ENCODE data around the gene FGGY.

FGGY gene

GRCh38 chr1:59390307-59390706, 93.4 kb downstream of the FGGY start:
- Histone ChIP-seq H3K27me3 (replicated peaks; ENCODE audit: control insufficient read depth, insufficient read depth, low read length) (no peaks in the 10 kb centered on the region), H3K4me3 (replicated peaks; ENCODE audit: low read depth, low read length) (no peak overlapping the region), H3K36me3 (ENCODE audit: control insufficient read depth, insufficient read depth, low read length) (no peaks in the 10 kb centered on the region)
- TF ChIP-seq CTCF (IDR thresholded peaks at IDR 0.05; ENCODE audit: insufficient read depth, low read length, poor library complexity, severe bottlenecking) = no peak
- DNase-seq (ENCODE audit: extremely low read depth, insufficient read length) = no peak

- no peak for TF ChIP-seq CTCF (IDR thresholded peaks at IDR 0.05; ENCODE audit: insufficient read depth, low read length, poor library complexity, severe bottlenecking)
- no peak for DNase-seq (ENCODE audit: extremely low read depth, insufficient read length)
- Histone ChIP-seq H3K27me3 (replicated peaks; ENCODE audit: control insufficient read depth, insufficient read depth, low read length) (no peaks in the 10 kb centered on the region), H3K4me3 (replicated peaks; ENCODE audit: low read depth, low read length) (no peak overlapping the region), H3K36me3 (ENCODE audit: control insufficient read depth, insufficient read depth, low read length) (no peaks in the 10 kb centered on the region)
Observed at GRCh38 chr1:59391212-59392179, 94.6 kb downstream of the FGGY start.

- H3K27me3 ChIP-seq (replicated peaks; ENCODE audit: control insufficient read depth, insufficient read depth, low read length) = no peaks in the 10 kb centered on the region
- no peak for DNase-seq (ENCODE audit: extremely low read depth, insufficient read length)
- H3K4me3 ChIP-seq (replicated peaks; ENCODE audit: low read depth, low read length) = no peak overlapping the region
Observed at GRCh38 chr1:59393211-59394180, 96.6 kb downstream of the FGGY start.

GRCh38 chr1:59394706-59395425, 98.0 kb downstream of the FGGY start:
- no peak for DNase-seq (ENCODE audit: extremely low read depth, insufficient read length)
- H3K27me3 ChIP-seq (replicated peaks; ENCODE audit: control insufficient read depth, insufficient read depth, low read length) = no peaks in the 10 kb centered on the region
- no peak for TF ChIP-seq CTCF (IDR thresholded peaks at IDR 0.05; ENCODE audit: insufficient read depth, low read length, poor library complexity, severe bottlenecking)
- no peaks in the 10 kb centered on the region for H3K36me3 ChIP-seq (ENCODE audit: control insufficient read depth, insufficient read depth, low read length)
- H3K4me3 ChIP-seq (replicated peaks; ENCODE audit: low read depth, low read length) = no peak overlapping the region

More at GRCh38 chr1:59393211-59394180, 96.6 kb downstream of the FGGY start:
- no peak for TF ChIP-seq CTCF (IDR thresholded peaks at IDR 0.05; ENCODE audit: insufficient read depth, low read length, poor library complexity, severe bottlenecking)
- no peaks in the 10 kb centered on the region for H3K36me3 ChIP-seq (ENCODE audit: control insufficient read depth, insufficient read depth, low read length)

- DNase-seq (ENCODE audit: extremely low read depth, insufficient read length) = no peak
- Histone ChIP-seq H3K36me3 (ENCODE audit: control insufficient read depth, insufficient read depth, low read length) (no peaks in the 10 kb centered on the region), H3K4me3 (replicated peaks; ENCODE audit: low read depth, low read length) (no peak overlapping the region), H3K27me3 (replicated peaks; ENCODE audit: control insufficient read depth, insufficient read depth, low read length) (no peaks in the 10 kb centered on the region)
- TF ChIP-seq CTCF (IDR thresholded peaks at IDR 0.05; ENCODE audit: insufficient read depth, low read length, poor library complexity, severe bottlenecking) = no peak
Observed at GRCh38 chr1:59396387-59396786, 99.5 kb downstream of the FGGY start.

Data from GM06990 (cell line).